IPS-NIHi11 (cell line): ENCODE results near the gene CDK5RAP2.
"Not testable (repeated sequence)": the region's sequence is repeated elsewhere in the genome, so short reads cannot be mapped to it uniquely, and the experiment has no call there.

Experiments
- DNase-seq: peaks from one replicate; pipeline ENCODE4 v3.0.0; 2012; ENCODE audit warnings: mixed read lengths, low spot score

CDK5RAP2 gene

DNA sequence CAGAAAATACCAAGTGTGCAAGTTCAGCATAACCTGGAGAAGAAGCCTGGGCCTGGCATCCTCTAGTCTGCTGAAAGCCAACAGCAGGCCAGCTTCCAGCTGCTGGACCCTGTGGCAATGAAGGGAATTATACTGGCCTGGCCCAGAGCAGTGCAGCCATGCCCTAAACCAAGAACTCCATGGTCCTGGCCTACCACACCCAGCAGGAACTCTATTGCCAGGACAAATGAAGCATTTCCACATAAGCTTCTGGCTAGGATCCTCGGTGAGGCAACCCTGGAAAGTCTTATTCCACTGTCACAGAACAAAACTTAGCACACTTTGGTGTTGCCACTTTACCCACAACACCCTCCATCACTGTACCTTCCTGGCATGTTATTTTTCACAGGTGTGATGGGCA is 35.5 kb downstream of the CDK5RAP2 start:
- DNase-seq, result no peak

DNA sequence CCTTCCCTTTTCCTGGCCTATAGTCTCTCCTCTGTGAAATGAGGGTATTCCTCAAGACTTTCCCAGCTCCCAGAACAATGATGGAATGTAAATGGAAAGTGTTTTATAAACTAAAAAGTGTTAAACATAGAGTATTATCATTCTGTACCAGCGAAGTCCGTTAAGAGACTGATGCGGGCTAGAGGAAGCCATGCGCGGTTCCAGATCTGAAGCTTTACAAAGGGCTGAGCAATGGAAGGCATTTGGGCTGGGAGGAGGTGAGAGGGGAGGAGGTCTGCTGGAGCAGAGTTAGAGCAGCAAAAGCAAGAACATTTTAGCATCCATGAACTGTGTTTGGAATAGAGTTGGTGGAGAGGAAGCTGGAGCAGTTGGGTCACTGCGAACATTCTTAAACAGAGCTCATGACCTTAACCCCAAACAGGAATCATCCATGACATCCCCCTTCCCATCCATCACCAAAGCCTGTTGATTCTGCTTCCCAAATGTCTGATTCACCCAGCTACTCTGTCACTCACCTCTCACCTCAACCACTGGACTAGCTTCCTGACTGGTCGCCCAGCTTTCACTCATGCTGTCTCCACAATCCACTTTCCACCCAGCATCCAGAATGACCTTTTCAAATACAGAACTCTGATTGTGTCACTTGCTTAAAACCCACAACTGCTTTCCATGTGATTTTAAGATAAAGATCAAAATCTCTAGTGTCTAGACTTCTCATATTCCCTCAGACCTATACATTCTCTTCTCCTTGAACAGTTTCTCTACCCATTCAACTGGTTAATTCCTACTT is 37.1 kb downstream of the CDK5RAP2 start:
- no peak for DNase-seq

DNA sequence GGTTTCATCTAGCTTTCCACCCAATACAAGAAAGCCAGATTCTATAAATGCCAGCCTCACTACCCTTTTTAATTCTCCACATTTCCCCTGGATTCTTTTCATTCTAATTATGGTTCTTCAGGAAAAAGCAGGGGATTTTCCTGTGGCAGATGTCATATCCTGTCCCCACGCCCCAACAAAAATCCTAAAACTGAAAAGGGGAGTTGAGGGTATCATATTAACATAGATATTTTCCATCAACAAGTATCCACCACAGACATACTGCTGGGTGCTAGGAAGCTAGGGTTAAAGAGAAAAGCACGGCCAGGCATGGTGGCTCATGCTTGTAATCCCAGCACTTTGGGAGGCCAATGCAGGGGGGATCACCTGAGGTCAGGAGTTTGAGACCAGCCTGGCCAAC is 38.0 kb downstream of the CDK5RAP2 start:
- DNase-seq, result no peak

DNA sequence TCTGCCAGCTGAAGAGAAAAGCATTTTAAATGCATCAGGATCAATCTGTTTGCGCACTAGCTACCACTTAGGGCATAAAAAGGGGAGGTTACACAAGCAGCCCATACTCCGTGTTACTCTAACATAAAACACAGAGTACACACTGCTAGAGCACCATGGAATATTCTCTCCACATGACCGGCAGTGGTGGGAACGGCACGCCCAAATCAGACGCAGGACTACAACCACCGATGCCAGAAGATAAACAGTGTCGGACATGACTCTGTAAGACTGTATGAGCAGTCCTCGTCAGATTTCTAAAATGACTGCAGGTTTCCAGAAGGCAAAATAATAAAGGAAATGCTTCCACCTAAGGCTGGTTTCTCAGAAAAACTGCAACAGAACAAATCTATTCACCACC is 40.0 kb downstream of the CDK5RAP2 start:
- no peak for DNase-seq

DNA sequence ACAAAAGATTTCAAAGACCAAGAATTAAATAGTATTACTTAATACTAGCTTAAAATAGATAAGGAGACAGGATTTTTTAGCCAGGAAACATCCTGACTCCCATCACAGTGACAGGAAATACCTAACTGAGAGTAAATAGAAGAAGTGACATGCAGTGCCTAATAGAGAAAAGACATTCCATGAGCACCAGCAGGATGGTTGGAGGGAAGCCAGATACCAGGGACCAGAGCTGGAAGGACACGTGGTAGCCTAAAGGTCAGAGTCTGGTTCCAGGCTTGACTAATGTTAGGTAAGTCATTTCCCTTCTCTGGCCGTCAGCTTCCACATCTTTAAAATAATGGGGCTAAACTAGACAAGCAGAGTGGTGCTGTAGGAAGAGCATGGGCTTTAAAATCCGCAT is 41.6 kb downstream of the CDK5RAP2 start:
- no peak for DNase-seq

DNA sequence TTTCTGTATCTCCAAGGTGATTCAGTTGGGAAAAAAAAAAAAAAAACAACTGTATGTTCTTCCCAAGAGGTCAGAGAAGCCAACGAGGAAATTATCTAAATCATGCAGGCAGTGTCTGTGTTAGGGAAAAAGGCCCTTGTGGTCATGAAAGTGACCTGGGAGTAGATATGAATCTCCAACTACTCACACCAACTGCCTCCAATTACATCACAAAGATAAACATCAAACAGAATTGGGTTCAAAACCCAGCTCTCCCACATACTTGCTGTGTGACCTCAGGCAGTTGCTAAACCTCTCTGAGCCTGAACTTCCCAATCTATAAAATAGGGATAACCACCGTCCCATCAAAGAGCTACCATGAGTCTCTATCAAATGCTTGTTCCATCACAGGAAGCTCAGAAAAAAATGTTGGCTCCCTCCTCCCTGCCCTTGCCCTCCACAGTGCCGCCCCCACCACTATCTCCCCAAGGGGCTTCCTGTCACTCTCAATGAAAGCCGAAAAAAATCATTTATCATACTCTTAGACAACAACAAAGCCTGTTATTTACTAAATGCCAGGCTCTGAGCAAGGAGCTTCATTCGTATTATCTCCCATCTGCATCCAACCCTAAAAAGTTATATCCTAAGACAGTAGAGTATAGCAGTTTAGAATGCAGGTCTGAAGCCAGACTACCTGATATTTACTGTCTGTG is 42.9 kb downstream of the CDK5RAP2 start:
- no peak for DNase-seq

DNA sequence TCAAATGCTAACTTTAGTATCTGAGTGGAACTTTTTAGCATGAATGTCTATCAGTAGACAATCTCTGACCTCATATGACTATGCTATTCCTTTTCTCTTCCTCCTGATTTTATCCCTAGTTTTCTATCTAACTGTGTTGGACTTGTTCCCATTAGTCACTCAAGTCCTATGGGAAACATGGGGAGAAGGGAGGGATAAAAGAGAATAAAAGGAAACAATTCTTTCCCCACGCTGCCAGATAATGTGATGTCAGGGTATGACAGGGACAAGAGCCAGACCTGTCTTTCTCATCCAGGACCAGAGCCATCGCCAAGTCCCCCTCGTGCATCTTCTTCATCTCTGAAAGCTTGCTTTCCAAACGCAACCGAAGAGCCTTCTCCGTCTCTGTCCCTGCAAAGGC is 43.9 kb downstream of the CDK5RAP2 start:
- DNase-seq, result no peak

DNA sequence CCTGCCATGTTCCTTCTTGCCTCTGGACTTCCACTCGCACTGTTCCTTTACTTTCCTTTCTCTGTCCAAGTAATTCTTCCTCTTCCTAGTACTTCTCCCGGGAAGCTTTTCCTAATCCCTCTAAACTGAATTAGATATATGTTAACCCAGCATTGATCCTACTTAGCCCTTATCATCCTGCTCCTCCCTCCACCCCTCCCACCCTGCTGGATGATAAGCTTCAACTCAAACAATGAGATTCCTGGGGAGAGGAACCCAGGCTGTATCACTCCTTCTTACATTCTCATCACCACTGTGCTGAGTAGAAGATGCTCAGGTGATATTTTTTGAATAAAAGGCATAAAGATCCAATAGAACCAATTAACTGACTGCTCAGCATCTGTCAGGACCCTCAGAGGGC is 45.7 kb downstream of the CDK5RAP2 start:
- no peak for DNase-seq

DNA sequence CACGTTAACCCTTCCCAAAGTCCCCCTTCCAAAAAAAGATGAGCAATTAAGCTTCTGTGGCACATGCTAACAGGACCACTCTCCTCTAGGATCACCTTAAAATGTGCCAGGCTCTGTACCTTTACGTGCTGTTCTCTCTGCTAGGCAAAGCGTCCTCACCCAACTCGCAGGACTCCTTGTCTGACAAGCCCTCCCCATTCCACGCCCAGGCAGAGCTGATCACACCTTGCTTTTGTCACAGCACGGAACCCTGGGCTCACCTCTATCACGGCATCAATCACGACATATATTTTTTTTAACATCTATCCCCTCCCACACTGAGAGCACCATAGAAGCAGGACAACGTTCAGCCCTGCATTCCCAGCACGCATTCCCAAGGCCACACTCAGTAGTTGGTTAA is 47.1 kb downstream of the CDK5RAP2 start:
- no peak for DNase-seq

DNA sequence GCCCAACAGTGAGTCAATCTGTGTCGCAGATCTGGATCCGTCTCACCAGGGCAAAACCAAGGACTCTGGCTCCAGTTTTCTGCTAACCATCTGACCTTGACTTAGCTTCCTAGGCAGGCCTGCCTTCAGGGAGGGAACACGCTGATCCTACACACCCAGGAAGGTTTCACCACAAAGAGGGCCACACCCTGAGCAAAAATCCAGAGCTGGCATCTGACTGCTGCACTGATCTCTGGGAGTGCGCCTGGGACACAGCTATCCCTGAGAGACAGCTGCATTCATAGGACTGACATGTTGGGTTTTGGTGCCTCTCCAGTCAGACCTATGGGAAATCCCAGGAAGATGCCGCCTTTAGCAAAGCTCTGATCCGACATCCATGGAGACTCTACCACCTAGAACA is 47.5 kb downstream of the CDK5RAP2 start:
- no peak for DNase-seq

DNA sequence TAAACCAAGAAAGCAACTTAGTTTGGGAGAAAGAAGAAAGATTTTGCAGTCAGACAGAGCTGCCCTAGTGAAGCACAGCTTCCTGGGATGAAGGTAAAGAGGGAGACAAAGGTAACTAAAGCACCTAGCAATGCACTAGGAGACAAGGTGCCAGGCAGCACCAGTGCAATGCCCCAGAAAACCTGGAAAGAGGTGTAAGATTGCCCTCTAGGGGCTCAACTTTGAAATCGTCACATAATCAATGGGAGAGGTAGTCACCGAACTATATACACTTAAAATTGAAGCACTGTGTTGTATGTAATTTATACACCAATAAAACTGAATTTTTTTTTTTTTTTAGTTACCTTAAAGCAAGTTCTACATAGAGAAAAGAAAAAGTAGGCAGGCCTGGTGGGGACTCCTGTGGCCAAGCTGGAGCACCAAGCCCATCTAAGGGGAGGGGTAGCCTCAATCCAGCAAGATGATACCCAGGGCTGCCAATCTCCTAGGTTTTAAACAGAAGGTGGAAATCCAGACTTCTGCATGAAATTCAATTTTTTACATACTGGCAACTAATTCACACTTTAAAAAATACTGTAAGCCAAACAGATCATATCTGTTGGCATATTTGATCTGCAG is 48.2 kb downstream of the CDK5RAP2 start:
- DNase-seq, result peak; percentile 66

DNA sequence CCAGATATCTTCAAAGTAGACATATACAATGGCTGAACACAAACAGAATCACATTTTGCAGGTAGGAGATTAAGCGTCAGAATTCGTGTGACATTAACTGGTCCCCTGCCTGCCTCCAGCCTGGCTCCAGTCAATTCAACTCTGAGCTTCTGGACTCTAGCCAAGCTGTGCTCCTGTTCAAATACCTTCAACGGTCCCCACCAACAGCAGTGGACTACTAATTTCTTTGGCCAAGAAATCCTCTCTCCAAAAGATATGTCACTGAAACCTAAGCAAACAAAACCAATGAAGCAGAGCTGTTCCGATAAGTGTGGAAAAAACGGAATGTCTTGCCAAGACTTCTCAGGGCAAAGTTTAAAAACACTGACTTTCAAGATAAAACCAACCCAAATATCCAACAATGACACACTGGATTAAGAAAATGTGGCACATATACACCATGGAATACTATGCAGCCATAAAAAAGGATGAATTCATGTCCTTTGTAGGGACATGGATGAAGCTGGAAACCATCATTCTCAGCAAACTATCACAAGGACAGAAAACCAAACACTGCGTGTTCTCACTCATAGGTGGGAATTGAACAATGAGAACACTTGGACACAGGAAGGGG is 49.6 kb downstream of the CDK5RAP2 start:
- DNase-seq, result not testable (repeated sequence)

DNA sequence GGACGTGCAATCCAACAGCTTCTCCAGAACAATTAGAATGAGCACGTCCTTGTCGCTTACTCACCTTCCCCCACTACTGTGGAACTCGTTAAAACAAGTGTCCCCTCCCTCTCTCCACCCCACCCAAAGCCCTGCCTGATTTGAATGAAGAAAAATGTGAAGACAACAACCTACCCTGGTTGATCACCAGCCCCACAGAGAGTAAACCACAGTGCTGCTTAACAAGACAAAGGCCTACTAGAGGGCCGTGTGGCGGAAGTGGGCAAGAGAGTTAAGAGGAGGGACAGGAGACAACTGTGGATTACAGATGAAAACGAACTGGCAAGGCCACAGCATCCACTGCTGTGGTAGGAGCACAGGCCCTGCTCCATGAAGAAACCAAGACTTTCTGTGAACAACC is 51.1 kb downstream of the CDK5RAP2 start:
- DNase-seq, result peak; percentile 45

DNA sequence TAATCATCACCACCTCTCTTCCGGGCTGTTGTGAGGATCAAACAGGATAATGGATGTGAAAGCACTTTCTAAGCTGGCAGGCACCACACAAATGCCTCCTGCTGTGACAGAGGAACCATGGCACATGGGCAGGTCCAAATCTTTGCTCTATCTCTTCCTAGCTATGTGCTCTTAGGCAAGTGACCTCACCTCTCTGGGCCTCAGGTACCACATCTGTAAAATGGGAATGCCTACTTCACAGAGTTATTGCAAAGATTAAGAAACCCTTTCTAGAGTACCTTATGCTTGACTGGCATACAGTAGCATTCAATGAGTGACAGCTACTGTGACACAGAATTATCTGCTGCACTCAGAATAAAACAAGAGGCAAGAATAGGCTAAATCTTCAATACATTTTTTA is 51.6 kb downstream of the CDK5RAP2 start:
- DNase-seq, result no peak

DNA sequence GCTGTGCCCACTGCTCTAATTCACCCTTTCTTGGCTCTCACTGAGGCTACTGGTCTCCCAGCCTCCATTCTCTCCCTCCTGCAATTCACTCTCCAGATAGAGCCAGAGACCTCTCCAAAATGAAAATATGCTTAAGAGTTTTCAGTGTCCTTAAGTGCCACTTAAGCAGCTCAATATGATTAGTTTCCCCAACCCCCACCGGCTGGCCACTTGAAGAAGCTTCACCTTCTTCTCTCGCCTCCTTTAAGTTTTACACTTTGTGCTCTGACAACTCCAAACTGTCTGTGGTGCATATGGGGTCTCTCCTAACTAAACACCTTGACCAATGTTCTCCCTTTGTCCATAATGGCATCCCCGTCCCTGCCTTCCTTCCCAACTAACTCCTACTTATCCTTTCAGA is 53.4 kb downstream of the CDK5RAP2 start:
- DNase-seq, result no peak

DNA sequence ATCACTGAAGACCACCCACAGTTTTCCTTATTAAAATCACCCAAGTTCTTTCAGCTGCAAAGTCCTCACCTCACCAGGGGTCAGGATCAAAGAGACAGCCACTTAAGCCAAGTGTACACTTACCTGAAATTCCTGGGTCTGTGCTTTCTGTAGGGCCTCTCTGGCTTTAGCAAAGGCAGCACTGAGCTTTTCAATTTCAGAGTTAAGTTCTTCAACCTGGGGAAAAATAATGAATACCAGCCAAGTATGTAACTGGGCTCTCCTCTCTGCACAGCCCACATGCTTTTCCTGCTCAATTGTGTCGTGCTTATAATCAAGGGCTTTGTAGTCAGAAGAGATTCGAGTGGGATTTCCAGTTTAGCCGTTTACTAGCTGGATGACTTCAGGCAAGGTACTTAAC is 55.1 kb downstream of the CDK5RAP2 start:
- no peak for DNase-seq

DNA sequence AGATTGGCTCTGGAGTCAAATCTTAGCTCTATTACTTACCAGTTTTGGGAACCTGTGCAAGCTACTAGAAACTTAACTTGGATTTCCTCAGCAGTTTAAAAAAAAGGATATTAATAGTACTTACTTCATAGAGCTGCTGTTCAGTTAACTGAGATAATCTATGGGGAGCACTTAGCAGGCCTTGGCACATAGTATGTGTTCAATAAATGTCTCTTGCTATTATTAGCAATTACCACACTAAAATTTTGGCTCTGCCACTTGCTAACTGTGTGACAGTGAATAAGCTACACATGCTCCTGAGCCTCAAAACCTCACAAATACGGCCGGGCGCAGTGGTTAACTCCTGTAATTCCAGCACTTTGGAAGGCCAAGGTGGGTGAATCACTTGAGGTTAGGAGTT is 55.9 kb downstream of the CDK5RAP2 start:
- DNase-seq, result no peak

DNA sequence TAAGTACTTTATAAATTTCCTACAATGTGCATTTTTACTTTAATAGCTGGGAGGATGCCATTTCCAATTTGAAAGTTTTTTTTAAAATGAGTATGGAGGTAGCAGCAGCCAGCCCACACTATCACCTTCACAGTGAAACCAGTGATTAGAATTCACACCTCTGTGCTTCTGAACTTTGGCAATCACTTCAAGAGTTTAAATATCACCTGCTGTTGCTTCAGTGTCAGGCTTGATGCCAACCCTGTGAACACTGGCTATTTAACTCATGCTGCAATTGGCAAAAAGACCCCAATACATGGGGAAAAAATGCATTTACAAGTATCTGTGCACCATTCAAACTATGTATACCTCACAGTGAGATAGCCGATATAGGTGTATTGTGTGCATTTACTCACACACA is 57.4 kb downstream of the CDK5RAP2 start:
- no peak for DNase-seq

DNA sequence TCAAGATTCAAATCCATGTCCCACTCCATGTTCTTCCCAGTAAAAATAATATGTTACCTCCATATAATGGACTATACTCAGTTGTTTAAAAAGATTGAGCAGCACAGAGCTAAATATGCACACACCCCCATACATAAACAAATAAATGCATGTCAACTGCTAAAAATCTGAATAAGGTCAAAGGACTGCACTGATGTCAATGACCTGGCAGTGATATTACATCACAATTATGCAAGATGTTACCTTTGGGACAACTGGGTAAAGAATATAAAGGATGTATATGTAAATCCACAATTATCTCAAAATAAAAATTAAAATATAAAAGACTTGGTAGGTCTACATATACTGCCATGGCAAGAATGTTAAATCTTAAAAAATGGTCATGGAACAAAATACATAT is 57.9 kb downstream of the CDK5RAP2 start:
- DNase-seq, result no peak

DNA sequence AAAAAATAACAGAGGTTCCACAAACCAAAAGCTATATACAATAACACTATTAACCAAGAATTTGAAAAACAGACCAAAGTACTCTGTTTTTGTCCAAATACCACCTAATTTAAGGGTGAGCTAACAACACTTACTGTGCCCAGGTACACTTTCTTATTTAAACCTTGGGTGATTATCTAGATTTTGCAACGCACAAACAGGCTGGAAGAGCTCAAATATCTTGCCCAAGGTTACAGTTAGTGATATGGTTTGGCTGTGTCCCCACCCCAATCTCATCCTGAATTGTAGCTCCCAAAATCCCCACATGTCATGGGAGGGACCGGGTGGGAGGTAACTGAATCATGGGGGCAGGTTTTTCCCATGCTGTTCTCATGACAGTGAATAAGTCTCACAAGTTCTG is 58.9 kb downstream of the CDK5RAP2 start:
- DNase-seq, result no peak

DNA sequence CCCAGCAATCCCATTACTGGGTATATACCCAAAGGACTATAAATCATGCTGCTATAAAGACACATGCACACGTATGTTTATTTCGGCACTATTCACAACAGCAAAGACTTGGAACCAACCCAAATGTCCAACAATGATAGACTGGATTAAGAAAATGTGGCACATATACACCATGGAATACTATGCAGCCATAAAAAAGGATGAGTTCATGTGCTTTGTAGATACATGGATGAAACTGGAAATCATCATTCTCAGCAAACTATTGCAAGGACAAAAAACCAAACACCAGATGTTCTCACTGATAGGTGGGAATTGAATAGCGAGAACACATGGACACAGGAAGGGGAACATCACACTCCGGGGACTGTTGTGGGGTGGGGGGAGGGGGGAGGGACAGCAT is 64.0 kb downstream of the CDK5RAP2 start:
- not testable (repeated sequence) for DNase-seq

DNA sequence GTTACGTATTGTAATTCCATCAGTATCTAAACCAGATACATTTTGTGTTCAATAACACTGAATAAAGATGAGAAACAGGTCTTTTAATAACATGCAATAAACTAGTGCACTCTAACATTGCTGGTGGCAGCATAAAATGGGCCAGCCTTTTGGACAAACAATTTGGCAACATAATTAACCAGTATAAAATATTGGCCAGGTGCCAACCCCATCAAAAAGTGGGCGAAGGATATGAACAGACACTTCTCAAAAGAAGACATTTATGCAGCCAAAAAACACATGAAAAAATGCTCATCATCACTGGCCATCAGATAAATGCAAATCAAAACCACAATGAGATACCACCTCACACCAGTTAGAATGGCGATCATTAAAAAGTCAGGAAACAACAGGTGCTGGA is 64.5 kb downstream of the CDK5RAP2 start:
- DNase-seq, result not testable (repeated sequence)

DNA sequence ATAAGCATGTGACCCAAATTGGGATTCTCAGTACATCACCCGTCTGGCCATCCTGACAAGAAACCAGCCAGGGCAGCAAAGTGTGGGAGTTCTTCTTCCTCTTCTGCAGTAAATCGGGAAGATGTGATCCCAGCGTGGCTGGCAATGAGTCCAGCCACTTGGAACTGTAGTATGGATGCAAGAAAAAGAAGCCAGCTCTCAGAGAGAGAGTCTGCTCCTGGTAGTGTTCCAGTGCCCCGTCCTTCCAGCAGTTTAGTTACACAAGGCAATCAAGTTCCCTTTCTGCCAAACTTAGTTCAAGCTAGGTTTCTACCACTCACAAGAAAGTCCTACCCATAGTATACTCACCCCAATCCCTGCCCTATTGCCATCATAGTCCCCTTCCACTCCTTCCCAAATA is 65.6 kb downstream of the CDK5RAP2 start:
- no peak for DNase-seq
